Testis (tissue), 2 donors: Measurements from ENCODE around the gene FYCO1.

ENCODE experiments used
- POLR2A ChIP-seq: fragments of 450-650 bp; IDR thresholded peaks from one replicate; pipeline ENCODE4 v1.6.1; 2017; ENCODE audit warnings: antibody characterized with exemption, mild to moderate bottlenecking, moderate library complexity
- TF ChIP-seq, protein P1 (sequence below), 3 experiments: fragments of 450-650 bp in 2 of 3; fragments of 200-600 bp in 1 of 3; sonication (generic) in 1 of 3; IDR thresholded peaks; one replicate each; pipeline ENCODE4 v1.5.1; 2016 to 2019; ENCODE audit warnings: antibody characterized with exemption in 3 of 3, mild to moderate bottlenecking in 2 of 3, moderate library complexity in 1 of 3

DNA sequence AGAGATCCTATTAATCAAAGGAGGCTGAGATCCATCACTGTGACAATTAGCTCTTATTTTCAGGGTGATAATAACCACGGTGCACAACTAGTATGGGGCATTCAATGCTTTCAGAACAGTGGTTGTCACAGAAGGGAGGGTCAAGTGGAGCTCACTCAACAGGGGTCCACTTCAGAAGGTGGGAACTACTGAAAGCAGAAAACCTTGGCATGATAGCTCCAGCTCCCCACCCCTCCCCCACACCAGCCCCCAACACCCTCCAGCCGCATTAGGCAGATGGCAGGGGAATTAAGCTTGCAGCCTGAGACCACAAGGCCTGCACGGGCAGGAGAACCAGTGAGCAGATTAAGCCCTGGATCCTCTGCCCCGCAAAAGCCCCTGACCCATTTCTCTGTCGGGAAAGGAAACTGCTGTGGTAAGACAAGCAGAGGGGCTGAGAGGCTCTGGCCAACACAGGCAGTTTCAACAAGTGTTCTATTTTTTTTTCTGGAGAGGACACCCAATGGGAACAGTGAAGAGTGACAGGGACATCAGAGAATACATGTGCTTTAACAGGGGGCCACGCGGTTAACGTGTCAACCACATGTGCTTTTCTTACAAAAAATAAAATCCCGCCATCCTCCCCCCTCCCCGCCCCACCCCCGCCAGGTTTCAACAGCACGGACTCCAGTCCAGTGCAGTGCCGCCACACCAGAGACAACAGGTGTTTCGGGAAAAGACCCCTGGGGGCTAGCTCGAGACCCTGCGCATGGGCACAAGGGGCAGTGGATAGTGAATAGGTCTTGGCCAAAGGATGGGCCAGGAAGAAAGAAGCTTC lies 997 bp downstream of the FYCO1 start:
- TF ChIP-seq, protein P1, sequence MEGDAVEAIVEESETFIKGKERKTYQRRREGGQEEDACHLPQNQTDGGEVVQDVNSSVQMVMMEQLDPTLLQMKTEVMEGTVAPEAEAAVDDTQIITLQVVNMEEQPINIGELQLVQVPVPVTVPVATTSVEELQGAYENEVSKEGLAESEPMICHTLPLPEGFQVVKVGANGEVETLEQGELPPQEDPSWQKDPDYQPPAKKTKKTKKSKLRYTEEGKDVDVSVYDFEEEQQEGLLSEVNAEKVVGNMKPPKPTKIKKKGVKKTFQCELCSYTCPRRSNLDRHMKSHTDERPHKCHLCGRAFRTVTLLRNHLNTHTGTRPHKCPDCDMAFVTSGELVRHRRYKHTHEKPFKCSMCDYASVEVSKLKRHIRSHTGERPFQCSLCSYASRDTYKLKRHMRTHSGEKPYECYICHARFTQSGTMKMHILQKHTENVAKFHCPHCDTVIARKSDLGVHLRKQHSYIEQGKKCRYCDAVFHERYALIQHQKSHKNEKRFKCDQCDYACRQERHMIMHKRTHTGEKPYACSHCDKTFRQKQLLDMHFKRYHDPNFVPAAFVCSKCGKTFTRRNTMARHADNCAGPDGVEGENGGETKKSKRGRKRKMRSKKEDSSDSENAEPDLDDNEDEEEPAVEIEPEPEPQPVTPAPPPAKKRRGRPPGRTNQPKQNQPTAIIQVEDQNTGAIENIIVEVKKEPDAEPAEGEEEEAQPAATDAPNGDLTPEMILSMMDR (IDR thresholded peaks at IDR 0.05) = no peak
- no peak for TF ChIP-seq POLR2A
